NCI-H146 (cell line): Measurements from ENCODE around the gene EIF2S1.
"Not testable (repeated sequence)": the region's sequence is repeated elsewhere in the genome, so short reads cannot be mapped to it uniquely, and the experiment has no call there.

Experiments
- DNase-seq: peaks from one replicate; lab custom pipeline; 2025; lab: John Stamatoyannopoulos, UW

The EIF2S1 gene

DNA sequence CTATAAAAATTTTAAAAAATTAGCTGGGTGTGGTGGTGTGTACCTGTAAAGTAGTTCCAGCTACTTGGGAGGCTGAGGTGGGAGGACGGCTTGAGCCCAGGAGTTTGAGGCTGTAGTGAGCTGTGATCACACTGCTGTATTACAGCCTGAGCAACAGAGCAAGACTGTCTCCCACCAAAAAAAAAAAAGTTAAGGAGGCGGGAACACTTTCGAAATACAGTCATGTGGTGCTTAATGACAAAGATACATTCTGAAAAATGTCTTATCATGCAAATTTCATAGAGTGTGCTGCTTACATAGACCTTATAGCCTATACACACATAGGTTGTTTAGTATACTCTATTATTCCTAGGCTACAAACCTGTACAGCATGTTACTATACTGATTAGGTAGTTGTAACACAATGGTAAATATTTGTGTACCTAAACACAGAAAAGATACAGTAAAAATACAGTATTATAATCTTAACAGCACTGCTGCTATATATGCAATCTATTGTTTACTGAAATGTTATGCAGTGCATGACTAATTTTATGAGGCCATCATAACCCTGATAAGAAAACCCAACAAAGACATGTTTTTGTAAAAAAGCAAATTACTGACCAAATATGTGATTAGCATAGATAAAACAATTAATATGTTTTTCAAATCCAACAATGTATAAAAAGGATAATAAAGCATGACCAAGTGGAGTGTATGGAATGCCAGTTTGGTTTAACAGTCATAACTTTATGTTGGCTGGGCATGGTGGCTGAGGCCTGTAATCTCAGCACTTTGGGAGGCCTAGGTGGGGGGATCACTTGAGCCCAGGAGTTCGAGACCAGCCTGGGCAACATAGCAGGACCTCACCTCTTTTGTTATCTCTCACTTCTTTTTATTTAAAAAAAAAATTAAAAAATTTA, 11.4 kb downstream of the EIF2S1 start:
- DNase-seq = no peak

DNA sequence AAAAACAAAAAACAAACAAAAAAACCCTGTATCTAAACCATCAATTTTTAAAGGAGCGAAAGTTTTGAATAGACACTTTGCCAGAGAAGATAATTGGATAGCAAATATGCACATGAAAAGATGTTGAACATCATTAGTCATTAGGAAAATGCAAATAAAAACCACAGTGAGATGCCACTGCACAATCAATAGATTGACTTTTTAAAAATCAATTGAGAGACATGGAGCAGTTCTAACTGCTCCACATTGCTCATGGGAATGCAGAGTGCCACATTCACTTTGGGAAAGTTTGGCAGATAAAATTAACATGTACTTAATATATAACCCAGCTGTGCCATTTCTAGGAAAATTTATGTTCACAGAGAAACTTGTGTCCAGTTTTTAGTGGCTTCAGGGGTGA, 12.7 kb downstream of the EIF2S1 start:
- no peak for DNase-seq

DNA sequence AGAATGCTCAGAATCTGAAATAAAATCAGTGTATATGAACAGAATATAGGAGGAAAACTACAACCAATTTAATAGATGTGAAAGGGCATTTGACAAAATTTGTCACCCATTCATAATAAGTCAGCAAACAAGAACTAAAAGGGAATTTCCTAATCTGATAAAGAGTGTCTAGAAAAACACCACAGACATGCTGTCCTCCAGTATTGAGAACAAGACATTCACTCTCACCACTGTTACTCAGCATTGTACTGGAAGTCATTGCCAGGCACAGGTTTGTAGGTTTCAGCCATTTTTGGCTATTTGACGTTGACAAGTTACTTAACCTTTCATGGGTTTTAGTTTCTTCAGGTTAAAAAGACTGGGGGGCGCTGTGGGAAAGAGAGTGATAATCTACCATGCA, 13.2 kb downstream of the EIF2S1 start:
- DNase-seq = no peak

- no peak for DNase-seq
Observed at GRCh38 chr14:67377916-67378315, 17.8 kb downstream of the EIF2S1 start.

DNA sequence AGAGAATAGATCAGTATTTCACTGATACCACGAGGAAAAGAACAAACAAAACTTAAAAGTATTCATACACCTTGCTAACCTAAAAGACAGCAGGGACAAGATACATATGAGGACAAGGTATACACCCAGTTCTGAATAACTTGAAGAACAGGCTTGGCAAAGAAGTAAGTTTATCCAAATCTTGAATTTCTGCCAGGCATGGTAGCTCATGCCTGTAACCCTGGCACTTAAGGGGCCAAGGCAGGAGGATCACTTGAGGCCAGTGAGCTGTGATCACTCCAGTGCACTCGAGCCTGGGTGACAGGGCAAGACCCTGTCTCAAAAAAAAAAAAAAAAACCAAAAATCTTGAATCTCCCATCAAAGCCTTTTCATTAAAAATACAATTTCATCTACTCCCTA, 25.0 kb downstream of the EIF2S1 start:
- DNase-seq = no peak

GRCh38 chr14:67385618-67386017, 25.5 kb downstream of the EIF2S1 start:
- no peak for DNase-seq

GRCh38 chr14:67387195-67387594, 27.1 kb downstream of the EIF2S1 start:
- DNase-seq = no peak

- no peak for DNase-seq
Observed at GRCh38 chr14:67389275-67389674, 29.1 kb downstream of the EIF2S1 start.

DNA sequence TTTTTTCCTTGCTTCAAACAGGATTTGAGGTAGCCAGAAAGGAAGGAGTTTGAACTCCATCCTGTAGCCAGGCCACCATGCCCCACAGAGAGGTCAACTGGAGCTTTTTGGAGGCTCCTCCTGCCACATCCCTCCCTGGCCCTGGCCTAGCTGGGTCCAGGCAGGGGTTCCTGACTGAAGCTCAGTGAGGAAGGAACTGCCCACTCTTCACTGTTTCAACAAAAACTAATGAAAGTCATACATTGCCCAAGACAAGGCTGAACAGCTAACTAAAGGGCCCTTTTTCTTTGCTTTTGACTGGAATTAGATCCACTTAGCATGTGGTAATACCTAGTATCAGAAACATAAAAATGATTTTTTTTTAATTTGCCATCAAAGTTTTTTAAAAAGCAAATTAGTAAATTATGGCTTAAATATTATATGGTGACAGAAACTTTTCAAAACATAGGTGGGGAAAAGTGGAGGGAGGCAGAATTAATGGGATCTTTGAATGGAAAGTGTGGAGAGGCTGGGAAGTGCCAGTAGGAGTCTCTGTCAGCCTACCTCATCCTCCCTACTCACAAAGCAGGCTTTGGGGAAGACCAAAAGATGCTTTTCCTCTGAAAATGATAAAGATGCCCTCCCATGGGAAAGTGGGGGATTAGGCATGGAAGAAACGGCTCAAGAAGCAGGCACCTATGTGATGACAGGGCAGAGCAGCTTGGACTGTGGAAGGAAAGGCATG, 29.8 kb downstream of the EIF2S1 start:
- no peak for DNase-seq

- no peak for DNase-seq
Observed at GRCh38 chr14:67391268-67391667, 31.1 kb downstream of the EIF2S1 start.

DNA sequence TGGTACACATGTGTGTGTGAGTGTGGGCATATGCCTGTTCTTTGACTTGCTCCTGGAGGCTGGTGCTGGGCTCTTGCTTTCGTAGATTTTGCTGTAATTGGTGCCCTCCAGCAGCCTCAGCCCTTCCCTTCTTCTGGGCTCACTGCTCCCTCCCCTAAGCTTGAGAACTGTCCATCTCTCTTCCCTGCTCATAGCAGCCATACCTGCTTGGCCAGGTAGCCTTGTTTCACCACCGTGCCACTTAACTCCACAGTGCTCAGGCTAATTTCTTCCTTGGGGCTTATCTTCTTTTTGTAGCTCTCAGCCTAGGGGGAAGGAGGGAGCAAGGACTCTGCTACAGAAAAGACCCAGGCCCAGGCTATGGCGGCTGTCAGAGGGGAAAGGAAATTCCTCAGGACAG, 32.0 kb downstream of the EIF2S1 start:
- DNase-seq = no peak

DNA sequence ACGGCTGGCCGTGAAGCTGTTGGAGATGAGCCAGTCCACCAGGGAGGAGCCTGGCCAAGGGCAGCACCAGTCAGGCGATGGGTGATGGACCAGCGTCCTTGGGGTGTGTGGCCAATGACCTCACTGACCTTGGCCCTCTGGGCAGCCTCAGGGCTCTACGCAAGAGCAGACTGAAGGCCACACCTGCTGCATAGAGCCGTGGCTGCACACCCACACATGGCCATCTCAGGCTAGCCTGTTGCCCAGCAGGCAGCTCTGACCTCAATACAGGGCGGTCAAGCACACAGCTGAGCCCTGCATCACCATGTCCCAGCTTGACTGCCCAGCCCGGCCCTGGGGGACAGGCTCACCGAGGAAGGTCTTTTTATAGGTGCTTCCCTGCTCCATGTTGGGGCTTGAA, 32.7 kb downstream of the EIF2S1 start:
- DNase-seq = no peak

DNA sequence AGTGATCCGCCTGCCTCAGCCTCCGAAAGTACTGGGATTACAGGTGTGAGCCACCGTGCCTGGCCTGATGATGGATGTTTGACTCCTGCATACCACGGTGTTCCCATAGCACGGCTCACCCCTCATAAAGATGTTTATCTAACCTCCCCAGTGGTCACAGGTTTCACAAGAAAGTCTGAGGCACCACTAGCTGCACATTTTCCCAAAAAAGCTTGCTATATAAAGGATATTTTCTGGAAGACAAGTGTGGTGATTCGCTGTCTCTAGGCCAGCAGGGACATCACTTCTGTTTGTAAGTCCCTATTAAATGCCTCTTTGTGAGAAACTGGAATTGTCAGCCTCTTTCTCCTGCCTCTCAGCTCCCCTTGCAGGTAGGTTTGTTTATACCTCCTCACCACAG, 33.6 kb downstream of the EIF2S1 start:
- DNase-seq = no peak

DNA sequence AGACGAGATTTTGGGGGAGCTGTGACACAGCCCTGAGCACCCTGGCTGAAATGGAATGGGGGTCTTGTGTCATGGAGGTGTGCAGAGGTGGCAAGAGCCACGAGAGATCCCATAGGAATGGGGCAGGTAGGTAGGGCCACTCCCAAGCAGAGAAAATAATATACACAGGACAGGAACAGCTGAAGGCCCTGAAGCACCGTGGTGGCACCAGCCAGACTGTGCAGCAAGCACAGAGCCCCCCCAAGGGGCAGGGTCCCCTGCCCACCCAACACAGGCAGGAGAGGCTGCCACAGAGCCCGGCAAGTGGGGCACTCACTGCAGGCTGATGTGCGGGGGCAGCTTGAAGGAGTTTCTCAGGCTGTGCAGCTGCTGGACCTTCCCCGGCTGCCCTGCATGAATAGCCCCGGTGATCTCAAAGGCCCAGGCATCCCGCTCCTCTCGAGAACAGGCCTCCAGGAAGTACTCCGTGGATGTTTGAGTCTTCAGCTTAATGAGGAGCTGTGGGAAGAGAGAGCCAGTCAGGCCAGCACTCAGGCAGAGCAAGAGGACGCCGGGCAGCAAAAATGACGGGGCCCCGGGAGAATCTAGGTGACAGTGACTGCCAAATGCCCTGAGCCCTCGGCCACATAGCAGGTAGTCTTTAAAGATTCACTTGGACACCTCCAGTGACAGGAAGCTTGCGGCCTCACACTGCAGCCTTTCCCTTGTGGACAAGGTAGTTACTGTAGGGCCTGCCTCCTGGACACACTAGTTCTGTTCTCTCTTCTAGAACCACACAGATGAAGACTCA, 35.2 kb downstream of the EIF2S1 start:
- DNase-seq = no peak

DNA sequence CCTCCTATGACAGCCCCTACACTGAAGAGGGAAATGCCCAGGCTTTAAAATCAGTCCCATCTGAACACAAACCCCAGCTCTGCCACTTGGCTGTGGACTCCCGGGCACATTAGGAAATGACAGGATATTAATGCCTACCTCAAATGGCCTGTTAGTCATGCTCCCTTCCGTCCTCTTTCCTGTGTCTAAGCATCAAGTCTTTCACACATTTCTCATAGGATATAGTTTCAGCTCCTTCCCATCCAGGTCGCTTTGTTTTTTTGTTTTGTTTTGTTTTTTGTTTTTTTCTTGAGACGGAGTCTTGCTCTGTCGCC, 35.7 kb downstream of the EIF2S1 start:
- no peak for DNase-seq

GRCh38 chr14:67396381-67396970, 36.3 kb downstream of the EIF2S1 start:
- no peak for DNase-seq

DNA sequence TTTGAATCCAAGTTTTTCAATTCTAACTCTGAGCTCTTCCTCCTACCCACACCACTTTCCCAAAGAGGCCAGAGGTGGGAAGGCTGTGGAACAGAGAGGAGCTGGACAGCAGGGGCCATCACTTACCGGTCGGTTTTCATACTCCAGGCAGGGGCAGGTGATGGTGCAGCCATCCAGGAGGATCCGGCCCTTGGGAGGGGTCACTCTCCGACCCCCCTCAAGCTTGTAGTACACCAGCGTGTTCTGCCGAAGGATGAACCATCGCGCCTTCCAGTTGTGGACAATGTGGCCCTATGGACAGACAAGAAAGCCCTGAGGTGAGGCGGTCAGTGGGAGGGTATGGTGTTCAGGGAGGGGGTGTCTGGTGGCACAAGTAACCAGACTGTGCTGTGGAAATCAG, 37.4 kb downstream of the EIF2S1 start:
- no peak for DNase-seq

DNA sequence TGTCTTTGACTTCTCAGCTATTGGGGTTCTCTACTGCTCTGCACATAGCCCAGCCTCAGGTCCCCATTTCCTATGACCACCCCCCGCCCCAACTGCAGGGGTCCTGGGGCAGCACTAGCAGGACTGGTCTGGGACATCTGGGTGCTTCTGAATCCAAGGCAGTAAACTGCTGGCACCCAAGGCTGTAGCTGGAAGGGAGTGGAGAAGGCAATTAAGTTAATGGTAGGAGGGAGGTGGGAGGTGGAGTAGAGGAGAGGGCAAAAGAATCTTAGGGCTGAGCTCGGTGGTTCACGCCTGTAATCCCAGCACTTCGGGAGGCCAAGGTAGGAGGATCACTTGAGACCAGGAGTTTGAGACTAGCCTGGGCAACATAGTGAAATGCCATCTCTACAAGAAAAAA, 40.3 kb downstream of the EIF2S1 start:
- no peak for DNase-seq

GRCh38 chr14:67405771-67406170, 45.6 kb downstream of the EIF2S1 start:
- no peak for DNase-seq

GRCh38 chr14:67408122-67408801, 48.1 kb downstream of the EIF2S1 start:
- not testable (repeated sequence) for DNase-seq

DNA sequence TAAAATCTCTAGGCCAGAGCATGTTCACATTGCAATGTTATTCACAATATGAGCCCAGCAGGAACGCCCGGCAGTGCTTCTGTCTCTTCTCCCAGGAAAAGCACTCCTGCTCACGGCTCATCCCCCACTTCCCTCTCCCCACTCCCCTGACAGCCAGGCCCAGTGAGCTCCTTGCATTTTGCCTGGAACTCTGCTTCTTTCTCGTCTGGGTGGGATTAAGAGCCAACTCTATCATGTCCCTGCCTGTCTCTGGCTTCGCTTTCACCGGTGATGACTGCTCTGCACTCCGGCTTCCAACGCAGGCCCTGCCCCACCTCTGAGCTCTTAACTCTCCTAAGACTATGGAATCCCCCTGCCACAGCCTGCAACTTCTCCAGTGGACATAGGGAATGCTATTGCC, 49.3 kb downstream of the EIF2S1 start:
- no peak for DNase-seq

- no peak for DNase-seq
Observed at GRCh38 chr14:67410313-67410712, 50.2 kb downstream of the EIF2S1 start.
